Brain microvascular endothelial cell (primary cell): ENCODE measurements around the gene GPR35.

Source experiments
- DNase-seq: peaks from one replicate; pipeline ENCODE4 v3.0.0-alpha.2; 2020
- H3K27ac ChIP-seq: fragments of 250-450 bp; sonication (Bioruptor Pico); 2 replicates; pipeline ENCODE4 v1.5.1; 2020; ENCODE audit warnings: mild to moderate bottlenecking, moderate library complexity
- H3K27me3 ChIP-seq: fragments of 250-450 bp; sonication (Bioruptor Pico); replicated peaks from 2 replicates; pipeline ENCODE4 v1.5.1; 2020; ENCODE audit warnings: mild to moderate bottlenecking
- H3K36me3 ChIP-seq: fragments of 250-450 bp; sonication (Bioruptor Pico); replicated peaks from 2 replicates; pipeline ENCODE4 v1.5.1; 2020; ENCODE audit warnings: mild to moderate bottlenecking
- H3K4me3 ChIP-seq: 2 replicates; pipeline ENCODE4 v1.5.1; 2011; ENCODE audit warnings: low read depth, mild to moderate bottlenecking, control low read depth, low read length, moderate library complexity
- in situ Hi-C: cut with HindIII; loops from 2 replicates; pipeline ENCODE4 v1.10.0; 2017; ENCODE audit warnings: low sequenced_read_pairs, low pct_ligation_motif_present
- TF ChIP-seq, protein P1 (sequence below): IDR thresholded peaks from 2 replicates; pipeline ENCODE4 v1.5.1; 2011; ENCODE audit warnings: low read depth, mild to moderate bottlenecking, moderate library complexity, low read length, control low read depth, inconsistent platforms; ENCODE audit errors: missing control alignments

Gene GPR35

DNA sequence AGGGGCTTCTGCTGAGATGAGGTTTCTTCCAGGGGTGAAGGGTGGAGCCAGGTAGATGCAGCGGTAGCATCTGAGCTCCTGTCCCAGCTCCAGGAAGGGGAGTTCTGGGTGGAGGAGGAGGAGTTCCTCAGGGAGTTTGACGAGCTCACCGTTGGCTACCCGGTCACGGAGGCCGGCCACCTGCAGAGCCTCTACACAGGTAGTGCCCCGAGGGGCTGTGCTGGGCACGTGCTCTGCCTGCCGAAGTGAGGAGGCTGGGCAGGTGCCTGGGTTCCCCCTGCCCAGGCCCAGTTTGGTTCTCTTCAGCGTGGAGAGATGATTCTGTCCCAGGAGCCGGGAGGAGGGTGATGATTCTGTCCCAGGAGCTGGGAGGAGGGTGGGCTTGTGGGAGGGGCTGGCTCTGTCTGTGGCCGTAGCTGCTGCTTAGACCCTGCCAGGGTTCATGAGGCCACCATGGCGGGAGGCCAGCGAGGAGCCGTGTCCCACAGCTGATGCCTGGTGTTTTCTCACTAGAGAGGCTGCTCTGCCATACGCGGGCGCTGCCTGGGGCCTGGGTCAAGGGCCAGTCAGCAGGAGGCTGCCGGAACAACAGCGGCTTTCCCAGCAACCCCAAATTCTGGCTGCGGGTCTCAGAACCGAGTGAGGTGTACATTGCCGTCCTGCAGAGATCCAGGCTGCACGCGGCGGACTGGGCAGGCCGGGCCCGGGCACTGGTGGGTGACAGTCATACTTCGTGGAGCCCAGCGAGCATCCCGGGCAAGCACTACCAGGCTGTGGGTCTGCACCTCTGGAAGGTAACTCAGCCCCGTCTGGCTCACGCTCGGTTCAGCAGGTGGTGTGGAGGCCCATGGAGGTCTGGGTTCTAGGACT, 30.5 kb upstream of the GPR35 start:
- no peak for DNase-seq
- Histone ChIP-seq H3K27ac (no peak overlapping the region), H3K27me3 (no peaks in the 10 kb centered on the region), H3K4me3 (no peak overlapping the region), H3K36me3 (peaks cover 12% of the 10 kb centered on the region)
- TF ChIP-seq, protein P1, sequence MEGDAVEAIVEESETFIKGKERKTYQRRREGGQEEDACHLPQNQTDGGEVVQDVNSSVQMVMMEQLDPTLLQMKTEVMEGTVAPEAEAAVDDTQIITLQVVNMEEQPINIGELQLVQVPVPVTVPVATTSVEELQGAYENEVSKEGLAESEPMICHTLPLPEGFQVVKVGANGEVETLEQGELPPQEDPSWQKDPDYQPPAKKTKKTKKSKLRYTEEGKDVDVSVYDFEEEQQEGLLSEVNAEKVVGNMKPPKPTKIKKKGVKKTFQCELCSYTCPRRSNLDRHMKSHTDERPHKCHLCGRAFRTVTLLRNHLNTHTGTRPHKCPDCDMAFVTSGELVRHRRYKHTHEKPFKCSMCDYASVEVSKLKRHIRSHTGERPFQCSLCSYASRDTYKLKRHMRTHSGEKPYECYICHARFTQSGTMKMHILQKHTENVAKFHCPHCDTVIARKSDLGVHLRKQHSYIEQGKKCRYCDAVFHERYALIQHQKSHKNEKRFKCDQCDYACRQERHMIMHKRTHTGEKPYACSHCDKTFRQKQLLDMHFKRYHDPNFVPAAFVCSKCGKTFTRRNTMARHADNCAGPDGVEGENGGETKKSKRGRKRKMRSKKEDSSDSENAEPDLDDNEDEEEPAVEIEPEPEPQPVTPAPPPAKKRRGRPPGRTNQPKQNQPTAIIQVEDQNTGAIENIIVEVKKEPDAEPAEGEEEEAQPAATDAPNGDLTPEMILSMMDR, result no peak
- in situ Hi-C loops, result no loop called here

DNA sequence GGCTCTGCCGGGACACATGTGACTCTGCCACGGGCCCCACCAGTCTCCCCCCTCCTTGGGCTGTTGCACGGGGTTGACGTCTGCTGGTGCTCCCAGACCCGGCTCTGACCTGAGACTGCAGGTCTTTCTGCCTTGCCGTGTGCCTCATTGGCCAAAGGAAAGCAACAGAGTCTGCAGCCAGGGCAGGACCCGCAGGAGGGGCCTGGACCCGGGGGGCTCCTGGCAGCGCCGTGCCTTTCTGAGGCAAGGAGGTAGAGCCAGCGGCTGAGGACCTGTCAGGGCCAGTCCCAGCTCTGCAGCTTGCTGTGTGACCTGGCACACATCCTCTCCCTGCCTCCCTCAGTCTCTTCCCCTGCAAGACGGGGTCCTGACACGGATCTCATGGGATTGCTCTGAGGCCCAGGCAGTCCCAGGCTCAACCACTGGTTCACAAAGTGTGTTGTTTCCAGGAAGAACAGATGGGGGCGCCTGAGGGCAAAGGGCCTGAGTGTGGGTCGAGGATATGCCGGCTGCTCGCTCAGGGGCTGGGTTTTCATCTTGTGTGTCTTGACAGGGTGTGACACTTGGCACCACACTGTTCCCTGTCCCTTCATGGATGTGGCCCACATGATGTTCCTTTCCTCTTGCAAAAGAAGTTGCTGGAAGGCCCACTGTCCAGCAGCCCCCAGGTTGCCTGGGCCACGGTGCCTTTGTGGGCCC, 29.8 kb upstream of the GPR35 start:
- DNase-seq, result peak; percentile 42
- TF ChIP-seq, protein P1, result peak; percentile 56
- in situ Hi-C loops, result no loop called here
- Histone ChIP-seq H3K4me3 (no peak overlapping the region), H3K27me3 (no peaks in the 10 kb centered on the region), H3K27ac (no peak overlapping the region), H3K36me3 (peaks cover 12% of the 10 kb centered on the region)

DNA sequence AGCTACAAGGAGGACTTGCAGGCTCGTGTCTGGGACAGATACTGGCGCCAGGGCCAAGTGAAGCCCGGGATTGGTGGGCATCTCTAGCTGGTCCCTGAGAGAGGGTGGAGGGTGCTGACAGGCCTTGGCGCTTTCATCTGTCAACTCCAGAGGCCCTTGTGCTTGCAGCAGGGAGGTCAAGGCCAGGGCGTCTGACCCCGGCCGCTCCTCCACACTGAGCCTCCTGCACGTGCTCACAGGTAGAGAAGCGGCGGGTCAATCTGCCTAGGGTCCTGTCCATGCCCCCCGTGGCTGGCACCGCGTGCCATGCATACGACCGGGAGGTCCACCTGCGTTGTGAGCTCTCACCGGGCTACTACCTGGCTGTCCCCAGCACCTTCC, 29.2 kb upstream of the GPR35 start:
- no peak for DNase-seq
- no peak overlapping the region for H3K4me3 ChIP-seq
- in situ Hi-C loops, result no loop called here
- H3K27ac ChIP-seq, result no peak overlapping the region
- TF ChIP-seq, protein P1, result no peak
- no peaks in the 10 kb centered on the region for H3K27me3 ChIP-seq
- peaks cover 9% of the 10 kb centered on the region for H3K36me3 ChIP-seq

DNA sequence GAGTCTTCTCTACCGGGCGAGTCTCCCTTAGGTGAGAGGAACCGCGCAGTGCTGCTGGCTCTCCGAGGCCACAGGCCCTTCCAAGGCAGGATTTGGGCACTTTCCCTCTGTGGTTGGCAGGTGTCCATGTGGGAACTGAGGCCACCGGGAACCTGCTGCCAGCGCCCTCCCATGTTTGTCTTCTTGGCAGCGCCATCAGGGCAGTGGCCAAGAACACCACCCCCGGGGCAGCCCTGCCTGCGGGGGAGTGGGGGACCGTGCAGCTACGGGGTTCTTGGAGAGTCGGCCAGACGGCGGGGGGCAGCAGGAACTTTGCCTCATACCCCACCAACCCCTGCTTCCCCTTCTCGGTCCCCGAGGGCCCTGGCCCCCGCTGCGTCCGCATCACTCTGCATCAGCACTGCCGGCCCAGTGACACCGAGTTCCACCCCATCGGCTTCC, 28.8 kb upstream of the GPR35 start:
- TF ChIP-seq, protein P1, result no peak
- Histone ChIP-seq H3K27me3 (no peaks in the 10 kb centered on the region), H3K27ac (no peak overlapping the region), H3K4me3 (no peak overlapping the region), H3K36me3 (peaks cover 9% of the 10 kb centered on the region)
- no peak for DNase-seq
- in situ Hi-C loops, result no loop called here

DNA sequence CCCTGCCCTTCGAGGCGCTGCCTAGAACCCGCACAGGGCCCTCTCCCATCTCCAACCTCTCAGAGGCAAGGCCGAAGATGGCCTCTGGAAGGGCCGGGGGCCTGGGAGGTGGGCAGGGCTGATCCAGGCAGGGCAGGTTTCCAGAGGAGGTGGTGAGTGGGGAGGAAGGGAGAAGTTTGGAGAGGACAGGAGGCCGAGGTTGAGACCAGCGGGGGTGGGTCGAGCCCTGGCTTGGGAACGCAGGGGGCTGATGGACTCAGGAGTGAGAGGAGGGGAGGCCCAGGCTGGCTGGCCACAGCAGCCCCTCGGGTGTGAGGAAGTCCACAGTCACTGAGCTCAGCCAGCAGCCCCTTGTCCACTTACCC, 28.2 kb upstream of the GPR35 start:
- Histone ChIP-seq H3K4me3 (no peak overlapping the region), H3K36me3 (peaks cover 9% of the 10 kb centered on the region)
- in situ Hi-C loops, result no loop called here

More for the DNA sequence above, 28.2 kb upstream of the GPR35 start:
- DNase-seq, result no peak
- no peaks in the 10 kb centered on the region for H3K27me3 ChIP-seq
- no peak overlapping the region for H3K27ac ChIP-seq
- TF ChIP-seq, protein P1, result no peak
